Activated gamma-delta T cell (primary cell): ENCODE results near the gene ZBTB11.
"Not testable (repeated sequence)": the region's sequence is repeated elsewhere in the genome, so short reads cannot be mapped to it uniquely, and the experiment has no call there.

Source experiments
- DNase-seq: peaks from one replicate; lab custom pipeline; 2025; lab: John Stamatoyannopoulos, UW

ZBTB11 gene

DNA sequence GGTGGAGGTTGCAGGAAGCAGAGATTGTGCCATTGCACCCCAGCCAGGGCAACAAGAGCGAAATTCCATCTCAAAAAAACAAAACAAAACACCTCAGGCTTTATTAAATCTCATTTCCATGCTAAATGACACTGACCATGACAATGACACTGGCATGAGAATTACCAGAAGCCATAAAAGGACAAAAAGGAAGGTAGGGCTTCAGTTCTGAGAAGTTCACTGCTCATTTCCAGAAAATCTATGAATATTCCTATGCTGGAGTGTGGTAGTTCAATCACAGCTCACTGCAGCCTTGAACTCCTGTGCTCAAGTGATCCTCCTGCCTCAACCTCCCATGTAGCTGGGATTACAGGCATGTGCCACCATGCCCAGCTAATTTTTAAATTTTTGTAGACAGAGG is 58.2 kb downstream of the ZBTB11 start:
- no peak for DNase-seq

DNA sequence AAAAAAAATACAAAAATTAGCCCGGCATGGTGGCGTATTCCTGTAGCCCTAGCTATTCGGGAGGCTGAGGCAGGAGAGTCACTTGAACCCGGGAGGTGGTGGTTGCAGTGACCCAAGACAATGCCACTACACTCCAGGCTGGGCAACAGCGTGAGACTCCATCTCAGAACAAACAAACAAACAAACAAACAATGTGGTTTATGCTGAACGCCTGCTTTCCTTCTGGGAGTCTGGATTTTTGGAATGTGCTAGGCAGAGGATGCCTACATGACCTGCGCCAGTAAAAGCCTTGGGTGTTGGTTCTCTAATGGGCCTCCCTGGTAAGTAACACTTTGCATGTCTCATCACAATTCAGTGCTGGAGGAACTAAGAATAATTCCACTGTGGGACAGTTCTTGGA is 59.5 kb downstream of the ZBTB11 start:
- DNase-seq: no peak

DNA sequence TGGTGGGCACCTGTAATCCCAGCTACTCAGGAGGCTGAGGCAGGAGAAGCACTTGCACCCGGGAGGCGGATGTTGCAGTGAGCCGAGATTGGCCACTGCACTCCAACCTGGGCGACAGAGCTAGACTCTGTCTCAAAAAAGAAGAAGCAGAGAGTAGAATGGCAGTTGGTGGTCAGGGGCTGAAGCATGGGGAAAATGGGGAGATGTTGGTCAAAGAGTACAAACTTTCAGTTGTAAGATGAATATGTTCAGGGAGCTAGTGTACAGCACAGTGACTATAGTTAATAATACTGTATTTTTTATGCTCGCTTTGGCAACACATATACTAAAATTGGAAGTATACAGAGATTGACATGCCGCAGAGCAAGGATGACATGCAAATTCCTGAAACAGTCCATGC is 61.4 kb downstream of the ZBTB11 start:
- DNase-seq: no peak

DNA sequence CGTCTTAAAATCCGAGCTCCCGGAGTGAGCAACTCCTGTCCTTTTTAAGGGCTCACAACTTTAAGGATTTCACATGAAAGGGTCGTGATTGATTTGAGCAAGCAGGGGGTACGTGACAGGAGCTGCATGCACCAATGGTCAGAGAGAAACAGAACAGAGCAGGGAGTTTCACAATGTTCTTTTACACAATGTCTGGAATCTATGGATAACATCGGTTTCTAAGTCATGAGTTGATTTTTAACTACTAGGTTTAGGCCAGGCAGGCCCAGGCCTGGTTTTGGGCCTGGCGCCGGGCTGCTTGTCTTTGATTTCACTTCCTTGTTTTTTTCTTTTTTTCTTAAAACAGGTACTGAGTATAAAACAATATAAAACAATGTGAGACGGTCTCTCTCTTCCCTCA is 63.9 kb downstream of the ZBTB11 start:
- DNase-seq: not testable (repeated sequence)

DNA sequence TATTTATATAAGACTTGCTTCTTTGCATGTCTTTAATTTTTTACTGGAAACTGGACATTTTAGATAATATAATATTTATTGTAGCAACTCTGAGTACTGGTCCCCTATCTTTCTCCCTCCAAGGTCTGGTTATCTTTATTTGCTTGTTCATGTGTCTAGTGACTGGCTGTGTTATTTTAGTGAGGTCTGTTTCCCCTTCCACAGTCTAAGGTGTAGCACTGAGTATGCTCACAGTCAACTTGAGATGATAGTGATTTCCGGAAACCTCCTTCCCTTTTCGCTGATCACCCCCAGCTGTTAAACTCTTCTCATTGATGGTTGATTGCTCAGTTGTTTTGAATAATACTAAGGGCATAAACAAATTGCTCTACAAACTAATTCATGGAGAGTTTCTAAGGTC is 65.9 kb downstream of the ZBTB11 start:
- no peak for DNase-seq

DNA sequence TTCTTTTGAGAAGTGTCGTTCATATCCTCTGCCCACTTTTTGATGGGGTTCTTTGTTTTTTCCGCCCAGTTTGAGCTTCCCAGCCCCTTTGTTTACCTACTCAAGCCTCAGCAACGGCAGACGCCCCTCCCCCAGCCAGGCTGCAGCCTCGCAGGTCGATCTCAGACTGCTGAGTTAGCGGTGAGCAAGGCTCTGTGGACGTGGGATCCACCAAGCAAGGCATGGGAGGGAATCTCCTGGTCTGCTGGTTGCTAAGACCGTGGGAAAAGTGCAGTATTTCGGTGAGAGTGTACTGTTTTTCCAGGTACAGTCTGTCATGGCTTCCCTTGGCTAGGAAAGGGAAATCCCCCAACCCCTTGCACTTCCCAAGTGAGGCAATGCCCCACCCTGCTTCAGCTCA is 71.5 kb downstream of the ZBTB11 start:
- not testable (repeated sequence) for DNase-seq

DNA sequence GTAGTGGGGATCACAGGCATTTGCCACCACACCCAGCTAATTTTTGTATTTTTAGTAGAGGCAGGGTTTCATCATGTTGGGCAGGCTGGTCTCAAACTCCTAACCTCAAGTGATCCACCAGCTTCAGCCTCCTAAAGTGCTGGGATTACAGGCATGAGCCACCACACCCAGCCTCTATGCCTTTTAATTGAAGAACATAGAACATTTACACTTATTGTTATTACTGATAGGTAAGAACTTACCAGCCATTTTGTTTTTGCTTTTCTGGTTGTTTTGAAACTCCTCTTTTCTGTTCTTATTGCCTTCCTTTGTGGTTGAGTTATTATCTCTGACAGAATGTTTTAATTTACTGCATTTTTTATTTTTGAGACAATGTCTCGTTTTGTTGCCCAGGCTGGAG is 73.7 kb downstream of the ZBTB11 start:
- DNase-seq: no peak

DNA sequence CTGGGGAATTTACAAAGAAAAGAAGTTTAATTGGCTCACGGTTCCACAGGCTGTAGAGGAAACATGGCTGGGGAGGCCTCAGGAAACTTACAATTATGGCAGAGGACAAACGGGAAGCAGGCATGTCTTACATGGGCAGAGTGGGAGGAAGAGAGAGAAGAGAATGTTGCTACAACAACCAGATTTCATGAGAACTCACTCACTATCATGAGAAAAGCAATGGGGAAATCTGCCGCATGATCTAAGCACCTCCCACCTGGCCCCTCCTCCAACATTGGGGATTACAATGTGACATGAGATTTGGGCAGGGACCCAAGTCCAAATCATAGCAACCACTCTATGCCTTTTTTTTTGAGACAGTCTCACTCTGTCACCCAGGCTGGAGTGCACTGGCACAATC is 74.2 kb downstream of the ZBTB11 start:
- no peak for DNase-seq
